GM12878 (cell line): ENCODE data around the gene MOCOS. TPM values are rescaled to one million over a fixed set of nuclear protein-coding genes. Genes with fewer than 3 reads are reported as not detected.

Source experiments
- ATAC-seq: fragments of 200-7000 bp; cut with Tn5 transposase; 3 replicates; pipeline ENCODE4 v1.9.1; 2020; ENCODE audit warnings: mild to moderate bottlenecking, moderate library complexity
- BruUV-seq: library from RNA; stranded (reverse); fragments of 400-500 nt; replicated peaks from 2 replicates; lab custom pipeline; 2021; lab: Mats Ljungman, UMichigan
- CTCF ChIA-PET: fragments of 300-600 bp; sonication (Branson Sonifier 250); formaldehyde crosslinking; extraction: SDS; loops from one replicate; lab custom pipeline; 2021; ENCODE audit warnings: inconsistent platforms; lab: Yijun Ruan, JAX
- POLR2A ChIA-PET: fragments of 350-600 bp; formaldehyde crosslinking; extraction: SDS; loops from one replicate; lab custom pipeline; 2021; ENCODE audit warnings: inconsistent platforms; lab: Charles Lee
- RAD21 ChIA-PET: fragments of 300-600 bp; sonication (Branson Sonifier 250); formaldehyde crosslinking; loops from one replicate; lab custom pipeline; 2023; ENCODE audit warnings: antibody characterized with exemption; ENCODE audit not compliant: unreplicated experiment; lab: Charles Lee
- SMC1A ChIA-PET: fragments of 300-600 bp; sonication (Branson Sonifier 250); formaldehyde crosslinking; loops from one replicate; lab custom pipeline; 2023; ENCODE audit not compliant: unreplicated experiment, uncharacterized antibody; lab: Charles Lee
- DNase-seq: peaks from one replicate; pipeline ENCODE4 v3.0.0-alpha.2; 2011; ENCODE audit warnings: low read depth, low spot score
- FAIRE-seq: peaks from 3 replicates; lab custom pipeline; 2011; peaks lifted over from hg19 to GRCh38; lab: Jason Lieb, UNC
- H2AFZ ChIP-seq: 2 replicates; pipeline ENCODE4 v1.6.0; 2011; ENCODE audit warnings: low read depth, low read length, control low read depth; ENCODE audit not compliant: control insufficient read depth
- H3K27ac ChIP-seq: 2 replicates; pipeline ENCODE4 v1.5.1; 2011; ENCODE audit warnings: control low read depth; ENCODE audit not compliant: control insufficient read depth, insufficient read depth
- H3K27me3 ChIP-seq, 2 experiments: replicated peaks in 1 of 2; 2 replicates each; pipeline versions ENCODE4 v1.6.0 to v1.6.1; 2011; ENCODE audit warnings: low read length in 1 of 2; ENCODE audit not compliant: control insufficient read depth in 2 of 2, insufficient read depth in 2 of 2
- H3K36me3 ChIP-seq, 2 experiments: 2 replicates each; pipeline ENCODE4 v1.5.1; 2011; ENCODE audit warnings: low read length in 1 of 2; ENCODE audit not compliant: control insufficient read depth in 2 of 2, insufficient read depth in 2 of 2
- H3K4me1 ChIP-seq: 2 replicates; pipeline ENCODE4 v1.6.1; 2011; ENCODE audit warnings: mild to moderate bottlenecking, low read length, moderate library complexity, mixed read lengths; ENCODE audit not compliant: control insufficient read depth, insufficient read depth
- H3K4me2 ChIP-seq: 2 replicates; pipeline ENCODE4 v1.6.0; 2011; ENCODE audit warnings: control low read depth; ENCODE audit not compliant: control insufficient read depth, insufficient read depth
- H3K4me3 ChIP-seq: fragments of 200-600 bp; sonication (generic); 2 replicates; pipeline ENCODE4 v1.5.1; 2016
- H3K79me2 ChIP-seq: 2 replicates; pipeline ENCODE4 v1.6.0; 2011; ENCODE audit warnings: low read length; ENCODE audit not compliant: control insufficient read depth, insufficient read depth
- H3K9ac ChIP-seq: 2 replicates; pipeline ENCODE4 v1.8.0; 2011; ENCODE audit warnings: low read length, control low read depth, mixed read lengths; ENCODE audit not compliant: control insufficient read depth, insufficient read depth
- H3K9me3 ChIP-seq: replicated peaks from 3 replicates; pipeline ENCODE4 v1.5.1; 2011; ENCODE audit warnings: mild to moderate bottlenecking, low read length; ENCODE audit not compliant: control insufficient read depth, insufficient read depth
- H4K20me1 ChIP-seq: 2 replicates; pipeline ENCODE4 v1.6.0; 2011; ENCODE audit not compliant: control insufficient read depth, insufficient read depth
- ATF3 ChIP-seq: IDR thresholded peaks from 2 replicates; pipeline ENCODE4 v1.6.1; 2011; ENCODE audit warnings: low read depth, mild to moderate bottlenecking, low read length, moderate library complexity, borderline replicate concordance; ENCODE audit errors: extremely low read depth
- NRF1 ChIP-seq: conservative IDR thresholded peaks from 2 replicates; pipeline ENCODE4 v1.6.1; 2011; ENCODE audit warnings: mild to moderate bottlenecking, low read depth, low read length, improper control_type of control experiment
- SKIL ChIP-seq: fragments of 450-650 bp; IDR thresholded peaks from 2 replicates; pipeline ENCODE4 v1.6.1; 2017; ENCODE audit warnings: mild to moderate bottlenecking, low read depth, inconsistent platforms; ENCODE audit not compliant: poor library complexity, severe bottlenecking
- ZSCAN29 ChIP-seq: fragments of 450-650 bp; IDR thresholded peaks from 2 replicates; pipeline ENCODE4 v1.6.1; 2017; ENCODE audit warnings: mild to moderate bottlenecking, moderate library complexity
- WGBS: methylation state at CpG from one replicate; pipeline ENCODE4 v1.1.6; 2016; ENCODE audit warnings: low lambda C conversion rate; ENCODE audit not compliant: insufficient replicate concordance, insufficient coverage; ENCODE audit errors: missing lambda C conversion rate; 5-methylcytosine and 5-hydroxymethylcytosine counted together
- in situ Hi-C: fragments of 300-500 bp; cut with MboI; formaldehyde crosslinking; loops from 9 replicates; pipeline ENCODE4 v1.14.3; 2018; ENCODE audit warnings: mixed read lengths
- intact Hi-C: fragments of 100-400 bp; cut with micrococcal nuclease; formaldehyde crosslinking; loops from one replicate; pipeline ENCODE4 v1.14.2; 2022; ENCODE audit not compliant: unreplicated experiment
- polyA plus RNA-seq, 11 experiments: library from polyadenylated mRNA; depleted of rRNA in 4 of 11; unstranded in 6 of 11; stranded (reverse) in 5 of 11; fragments of >200 nt; fragmentation: Nextera tagmentation in 4 of 11; fragmentation: Illumina TruSeq in 1 of 11; extraction: Ambion mirVana in 4 of 11; extraction: Trizol in 1 of 11; gene quantifications; 1 replicate in 1 of 11; 2 replicates in 10 of 11; pipeline versions ENCODE4 v1.2.1 to v1.2.3, GENCODE V29; 2011 to 2016; ENCODE audit warnings: inconsistent platforms in 2 of 11, missing spikeins in 2 of 11, low read depth in 1 of 11
- total RNA-seq, 4 experiments: library from RNA; depleted of rRNA in 3 of 4; stranded (reverse); fragments of >200 nt in 3 of 4; fragmentation: Illumina TruSeq in 1 of 4; extraction: Trizol in 1 of 4; gene quantifications; 2 replicates each; pipeline versions ENCODE4 v1.2.1 to v1.2.3, GENCODE V29; 2013 to 2021

The MOCOS gene
- total and polyA plus RNA-seq, 10 of the 15 experiments (the other 5 are each of a cell fraction or from before 2014, with no cell fraction given): 0.16 to 0.56 (median 0.33) TPM

GRCh38 chr18:36152781-36153180 lies 34.5 kb upstream of the MOCOS start:
- H3K79me2 ChIP-seq: no peaks in the 10 kb centered on the region
- WGBS: 94% methylated on average over 1 of the region's 1 CpG

GRCh38 chr18:36153203-36153602 lies 34.1 kb upstream of the MOCOS start:
- FAIRE-seq: no peak
- H3K4me3 ChIP-seq: no peak overlapping the region
- BruUV-seq: TSS peak; percentile 36
- H3K9me3 ChIP-seq: no peaks in the 10 kb centered on the region
- intact Hi-C loops: loop anchor here (5.0 kb wide), 1 partner anchor 136 kb away; no protein-coding TSS in a partner anchor
- no peak for TF ChIP-seq SKIL
- no peak for TF ChIP-seq ZSCAN29
- ChIA-PET CTCF (interaction anchor here (1.5 kb wide), 1 partner anchor 11 kb away, joined by 4 read pairs; no protein-coding TSS in a partner anchor), SMC1A (interaction anchor here (0.7 to 1.0 kb wide), 2 partner anchors 9 to 652 kb away, joined by 3 to 5 read pairs; no protein-coding TSS in a partner anchor), RAD21 (no interaction called here), POLR2A (no interaction called here)
- H3K4me2 ChIP-seq: no peak overlapping the region
- no peak overlapping the region for H3K9ac ChIP-seq
- peaks cover 18% of the 10 kb centered on the region for H3K4me1 ChIP-seq
- 98% methylated on average over 4 of the region's 4 CpGs for WGBS
- no peaks in the 10 kb centered on the region for H4K20me1 ChIP-seq
- H3K79me2 ChIP-seq: no peaks in the 10 kb centered on the region
- H3K36me3 ChIP-seq: peaks cover 2 to 42% of the 10 kb centered on the region in 2 experiments
- H2AFZ ChIP-seq: no peak overlapping the region
- H3K27ac ChIP-seq: no peak overlapping the region
- H3K27me3 ChIP-seq: no peaks in the 10 kb centered on the region
- in situ Hi-C loops: no loop called here
- ATAC-seq: no peak
- no peak for DNase-seq

More at GRCh38 chr18:36152781-36153180, 34.5 kb upstream of the MOCOS start:
- H3K4me1 ChIP-seq: peaks cover 18% of the 10 kb centered on the region
- no peaks in the 10 kb centered on the region for H3K9me3 ChIP-seq
- POLR2A ChIA-PET: no interaction called here
- DNase-seq (no peak), FAIRE-seq (no peak), ATAC-seq (no peak)
- no peak overlapping the region for H3K27ac ChIP-seq
- no peak overlapping the region for H3K4me2 ChIP-seq
- H3K36me3 ChIP-seq: peaks cover 2 to 44% of the 10 kb centered on the region in 2 experiments
- TF ChIP-seq ATF3 (no peak), NRF1 (no peak)
- TF ChIP-seq, all 136 proteins: peak for 0
- in situ Hi-C loops: no loop called here
- no peaks in the 10 kb centered on the region for H3K27me3 ChIP-seq
- SMC1A ChIA-PET: interaction anchor here (0.7 kb wide), 1 partner anchor 652 kb away, joined by 5 read pairs; no protein-coding TSS in a partner anchor
- H3K4me3 ChIP-seq: no peak overlapping the region
- no peak overlapping the region for H3K9ac ChIP-seq
- no peak overlapping the region for H2AFZ ChIP-seq
- RAD21 ChIA-PET: interaction anchor here (0.6 kb wide), 1 partner anchor 9 kb away, joined by 3 read pairs; no protein-coding TSS in a partner anchor
- no TSS peak for BruUV-seq
- intact Hi-C loops: loop anchor here (5.0 kb wide), 1 partner anchor 135 kb away; no protein-coding TSS in a partner anchor
- CTCF ChIA-PET: interaction anchor here (1.5 kb wide), 1 partner anchor 11 kb away, joined by 4 read pairs; no protein-coding TSS in a partner anchor
- no peaks in the 10 kb centered on the region for H4K20me1 ChIP-seq
